Measurements from ENCODE around the gene REM2.

Gene REM2

DNA sequence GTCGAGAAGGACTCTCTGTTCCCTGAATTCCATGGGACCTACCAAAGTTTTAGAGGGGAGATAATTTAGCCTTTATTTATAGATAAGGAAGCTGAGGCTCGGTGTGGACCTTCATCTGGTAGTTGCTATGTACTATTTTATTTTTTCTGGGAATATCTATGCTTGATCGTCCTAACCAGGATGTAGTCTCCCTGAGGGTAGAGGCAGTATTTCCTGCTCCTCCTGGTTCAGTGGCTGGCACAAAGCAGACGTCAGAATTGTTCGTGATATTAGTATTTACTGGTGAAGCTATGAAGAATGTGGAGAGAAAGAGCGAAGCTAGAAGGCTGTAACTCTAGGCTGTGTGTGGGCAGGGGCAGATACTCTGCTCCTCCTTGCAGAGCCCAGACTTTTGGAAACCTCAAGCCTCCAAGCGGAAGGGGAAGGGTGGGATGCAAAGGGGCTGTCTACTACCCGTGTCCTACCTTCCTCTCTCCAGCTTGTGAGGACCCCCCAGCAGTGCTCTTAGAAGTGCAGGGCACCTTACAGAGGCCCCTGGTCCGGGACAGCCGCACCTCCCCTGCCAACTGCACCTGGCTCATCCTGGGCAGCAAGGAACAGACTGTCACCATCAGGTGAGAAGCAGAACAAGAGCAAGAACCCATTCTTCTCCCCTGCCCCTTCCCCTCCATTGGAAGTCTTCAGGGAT, 10.0 kb upstream of the REM2 start:
- FAIRE-seq, result no peak
- no peak for DNase-seq (ENCODE audit: low spot score)

DNA sequence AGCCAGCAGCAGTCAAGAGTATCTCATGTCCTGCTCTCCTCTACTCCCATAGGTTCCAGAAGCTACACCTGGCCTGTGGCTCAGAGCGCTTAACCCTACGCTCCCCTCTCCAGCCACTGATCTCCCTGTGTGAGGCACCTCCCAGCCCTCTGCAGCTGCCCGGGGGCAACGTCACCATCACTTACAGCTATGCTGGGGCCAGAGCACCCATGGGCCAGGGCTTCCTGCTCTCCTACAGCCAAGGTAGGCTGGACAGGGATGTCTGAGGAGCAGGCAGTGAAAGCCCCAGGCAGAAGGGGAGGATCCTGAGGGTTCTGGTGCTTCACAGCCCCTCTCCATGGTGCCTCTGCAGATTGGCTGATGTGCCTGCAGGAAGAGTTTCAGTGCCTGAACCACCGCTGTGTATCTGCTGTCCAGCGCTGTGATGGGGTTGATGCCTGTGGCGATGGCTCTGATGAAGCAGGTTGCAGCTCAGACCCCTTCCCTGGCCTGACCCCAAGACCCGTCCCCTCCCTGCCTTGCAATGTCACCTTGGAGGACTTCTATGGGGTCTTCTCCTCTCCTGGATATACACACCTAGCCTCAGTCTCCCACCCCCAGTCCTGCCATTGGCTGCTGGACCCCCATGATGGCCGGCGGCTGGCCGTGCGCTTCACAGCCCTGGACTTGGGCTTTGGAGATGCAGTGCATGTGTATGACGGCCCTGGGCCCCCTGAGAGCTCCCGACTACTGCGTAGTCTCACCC, 7.8 kb upstream of the REM2 start:
- DNase-seq (ENCODE audit: low spot score) (no peak), FAIRE-seq (no peak)

DNA sequence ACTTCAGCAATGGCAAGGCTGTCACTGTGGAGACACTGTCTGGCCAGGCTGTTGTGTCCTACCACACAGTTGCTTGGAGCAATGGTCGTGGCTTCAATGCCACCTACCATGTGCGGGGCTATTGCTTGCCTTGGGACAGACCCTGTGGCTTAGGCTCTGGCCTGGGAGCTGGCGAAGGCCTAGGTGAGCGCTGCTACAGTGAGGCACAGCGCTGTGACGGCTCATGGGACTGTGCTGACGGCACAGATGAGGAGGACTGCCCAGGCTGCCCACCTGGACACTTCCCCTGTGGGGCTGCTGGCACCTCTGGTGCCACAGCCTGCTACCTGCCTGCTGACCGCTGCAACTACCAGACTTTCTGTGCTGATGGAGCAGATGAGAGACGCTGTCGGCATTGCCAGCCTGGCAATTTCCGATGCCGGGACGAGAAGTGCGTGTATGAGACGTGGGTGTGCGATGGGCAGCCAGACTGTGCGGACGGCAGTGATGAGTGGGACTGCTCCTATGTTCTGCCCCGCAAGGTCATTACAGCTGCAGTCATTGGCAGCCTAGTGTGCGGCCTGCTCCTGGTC, 7.2 kb upstream of the REM2 start:
- no peak for DNase-seq (ENCODE audit: low spot score)
- no peak for FAIRE-seq

DNA sequence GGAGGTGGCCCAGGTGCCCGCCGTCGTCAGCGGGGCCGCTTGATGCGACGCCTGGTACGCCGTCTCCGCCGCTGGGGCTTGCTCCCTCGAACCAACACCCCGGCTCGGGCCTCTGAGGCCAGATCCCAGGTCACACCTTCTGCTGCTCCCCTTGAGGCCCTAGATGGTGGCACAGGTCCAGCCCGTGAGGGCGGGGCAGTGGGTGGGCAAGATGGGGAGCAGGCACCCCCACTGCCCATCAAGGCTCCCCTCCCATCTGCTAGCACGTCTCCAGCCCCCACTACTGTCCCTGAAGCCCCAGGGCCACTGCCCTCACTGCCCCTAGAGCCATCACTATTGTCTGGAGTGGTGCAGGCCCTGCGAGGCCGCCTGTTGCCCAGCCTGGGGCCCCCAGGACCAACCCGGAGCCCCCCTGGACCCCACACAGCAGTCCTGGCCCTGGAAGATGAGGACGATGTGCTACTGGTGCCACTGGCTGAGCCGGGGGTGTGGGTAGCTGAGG, 6.0 kb upstream of the REM2 start:
- FAIRE-seq (no peak), DNase-seq (ENCODE audit: low spot score) (no peak)

DNA sequence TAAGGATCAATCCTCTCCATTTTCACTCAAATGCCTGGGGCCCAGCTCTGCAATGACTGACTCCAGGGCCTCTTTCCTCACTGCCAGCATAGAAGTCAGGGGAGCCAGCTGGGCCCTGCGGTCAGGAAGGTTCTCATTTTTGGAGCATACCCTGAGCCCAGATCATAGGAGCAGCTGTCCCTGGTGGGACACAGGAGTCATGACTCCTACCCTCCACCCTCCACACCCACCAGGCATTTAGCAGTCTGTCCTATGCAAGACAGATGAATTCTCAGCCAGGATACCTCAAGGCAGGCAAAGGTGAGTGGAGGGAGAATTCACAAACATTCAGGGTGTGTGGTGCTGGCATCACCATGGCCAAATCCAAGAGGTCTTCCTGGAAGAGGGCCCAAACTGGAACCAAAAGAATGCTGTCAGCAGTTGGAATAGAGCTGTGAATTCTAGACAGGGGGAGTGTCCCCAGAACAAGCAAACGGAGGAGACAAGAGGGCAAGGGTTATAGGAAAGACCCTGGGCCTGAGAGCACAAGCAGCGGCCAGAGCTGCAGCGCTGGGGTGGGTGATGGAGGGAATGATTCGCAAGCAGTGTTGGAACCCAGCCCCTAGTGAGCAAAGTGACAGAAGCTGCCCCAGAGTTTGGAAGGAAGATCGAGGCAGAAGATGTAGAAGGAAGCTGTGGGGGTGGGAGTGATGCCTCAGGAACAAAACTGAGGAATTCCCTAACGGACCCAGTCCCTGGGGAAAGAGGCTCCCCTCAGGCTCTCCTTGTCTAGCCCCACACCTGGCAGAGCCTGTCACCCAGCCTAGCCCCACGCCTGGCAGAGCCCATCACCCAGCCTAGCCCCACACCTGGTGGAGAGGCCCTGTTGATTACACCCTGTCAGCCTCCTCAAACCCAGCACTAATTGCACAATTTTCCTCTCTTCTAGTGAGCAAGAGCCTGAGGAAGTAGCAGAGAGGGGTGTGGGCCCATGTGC, 4.5 kb upstream of the REM2 start:
- no peak for FAIRE-seq
- no peak for DNase-seq (ENCODE audit: low spot score)

DNA sequence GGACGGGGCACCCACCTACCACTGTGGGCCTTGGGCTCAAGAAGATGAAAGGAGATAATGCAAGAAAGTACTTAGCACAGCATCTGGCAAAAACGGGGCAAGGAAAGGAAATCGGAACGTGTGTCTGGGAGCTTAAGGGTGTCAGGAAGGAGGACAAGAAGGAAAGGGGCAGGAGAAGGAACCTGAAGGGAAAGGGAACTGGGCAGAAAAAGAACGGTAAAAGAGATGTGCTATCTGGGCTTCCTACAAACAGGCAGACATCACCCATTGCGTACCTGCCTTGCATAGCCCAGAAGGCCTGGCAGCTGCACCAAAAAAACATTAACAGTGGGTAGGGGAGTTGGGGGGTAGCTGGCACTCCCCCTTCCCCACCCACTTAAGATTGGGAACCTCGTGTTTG, 958 bp upstream of the REM2 start:
- DNase-seq (ENCODE audit: low spot score) (no peak), FAIRE-seq (no peak)

DNA sequence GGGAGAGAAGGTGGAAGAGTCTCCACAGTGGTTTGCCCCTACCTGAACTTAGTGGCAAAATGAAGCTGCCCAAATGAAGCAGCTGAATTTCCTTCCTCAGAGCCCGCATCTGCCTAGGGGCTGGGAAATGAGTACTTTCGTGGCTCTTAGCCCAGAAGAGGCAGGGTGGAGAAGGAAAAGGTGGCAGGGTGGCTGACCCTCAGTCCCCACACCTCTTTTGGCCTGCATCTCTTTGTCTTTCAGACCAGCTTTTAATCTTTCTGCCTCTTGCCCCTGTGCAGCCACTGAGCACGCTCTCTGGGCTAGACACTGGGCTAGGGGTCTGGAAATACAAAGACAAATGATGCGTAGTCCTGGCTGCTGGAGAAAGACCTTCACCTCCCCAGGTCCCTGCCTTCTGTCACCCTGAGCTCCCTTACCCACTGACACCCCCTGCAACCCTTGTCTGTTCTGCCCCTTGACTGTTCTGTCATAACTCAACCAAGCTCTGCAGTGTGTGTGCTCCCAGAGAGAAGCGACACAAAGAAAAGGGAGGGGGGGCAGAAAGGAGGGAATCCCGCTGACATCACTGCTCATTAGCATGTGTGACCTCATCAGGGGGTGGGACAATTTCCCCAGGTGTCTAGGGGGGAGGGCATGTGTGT, 371 bp upstream of the REM2 start:
- DNase-seq (ENCODE audit: low spot score) (peak; percentile 51), FAIRE-seq (no peak)

DNA sequence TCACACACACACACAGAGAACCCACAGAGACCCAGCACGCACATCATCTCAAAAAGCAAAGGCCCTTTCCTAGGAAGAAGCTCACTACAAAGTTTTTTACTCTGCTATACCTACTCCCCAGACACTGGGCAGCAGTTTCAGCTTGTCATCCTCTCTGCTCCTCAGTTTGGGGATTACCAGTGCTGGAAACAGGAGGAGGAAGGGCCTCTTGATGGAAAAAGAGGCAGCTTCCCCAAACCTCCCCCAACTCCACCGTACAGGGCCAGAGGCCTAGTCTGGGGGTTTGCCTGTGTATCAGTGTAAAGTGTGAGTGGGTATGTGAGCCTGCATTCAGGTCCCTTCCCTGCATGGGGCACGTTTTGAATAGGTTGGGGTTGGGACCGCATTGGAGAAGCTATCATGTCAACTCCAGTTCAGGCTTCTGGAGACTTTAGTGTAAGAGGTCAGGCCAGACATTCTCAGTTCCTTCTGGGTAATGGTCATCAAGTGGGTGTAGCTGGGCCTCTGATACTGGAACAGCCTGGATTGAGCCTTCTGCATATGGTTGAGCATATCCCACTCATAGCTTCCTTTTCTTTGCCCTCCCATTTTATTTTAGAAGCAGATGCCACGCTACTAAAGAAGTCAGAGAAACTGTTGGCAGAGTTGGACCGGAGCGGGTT, 1.2 kb downstream of the REM2 start:
- FAIRE-seq (no peak), DNase-seq (ENCODE audit: low spot score) (no peak)

DNA sequence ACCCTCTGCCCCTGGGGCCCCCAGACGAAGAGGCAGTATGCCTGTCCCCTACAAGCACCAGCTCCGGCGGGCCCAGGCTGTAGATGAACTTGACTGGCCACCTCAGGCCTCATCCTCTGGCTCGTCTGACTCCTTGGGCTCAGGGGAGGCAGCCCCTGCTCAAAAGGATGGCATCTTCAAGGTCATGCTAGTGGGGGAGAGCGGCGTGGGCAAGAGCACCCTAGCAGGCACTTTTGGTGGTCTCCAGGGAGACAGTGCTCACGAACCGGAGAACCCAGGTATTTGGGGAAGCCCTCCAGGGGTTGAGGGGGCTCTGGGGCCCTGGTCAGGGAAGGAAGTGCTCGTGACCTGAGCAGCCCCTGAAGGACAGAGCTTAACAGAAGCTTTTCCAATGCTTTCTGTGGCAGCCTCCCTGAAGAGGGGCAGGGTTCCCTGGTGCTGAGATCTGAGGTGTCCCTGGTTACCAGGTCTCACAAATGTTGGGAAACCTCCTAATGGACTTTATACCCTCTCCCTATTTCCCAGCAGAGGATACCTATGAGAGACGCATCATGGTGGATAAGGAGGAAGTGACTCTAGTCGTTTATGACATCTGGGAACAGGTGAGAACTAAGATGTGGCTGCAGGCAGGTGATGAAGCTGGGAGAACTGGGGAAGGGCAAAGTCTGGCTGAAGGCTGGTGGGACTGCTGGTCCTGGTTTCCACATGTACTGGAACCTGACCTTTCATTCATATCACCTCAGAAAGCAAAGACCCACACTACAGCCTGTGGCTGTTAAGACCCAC, 1.9 kb downstream of the REM2 start:
- DNase-seq (ENCODE audit: low spot score) (no peak), FAIRE-seq (no peak)

DNA sequence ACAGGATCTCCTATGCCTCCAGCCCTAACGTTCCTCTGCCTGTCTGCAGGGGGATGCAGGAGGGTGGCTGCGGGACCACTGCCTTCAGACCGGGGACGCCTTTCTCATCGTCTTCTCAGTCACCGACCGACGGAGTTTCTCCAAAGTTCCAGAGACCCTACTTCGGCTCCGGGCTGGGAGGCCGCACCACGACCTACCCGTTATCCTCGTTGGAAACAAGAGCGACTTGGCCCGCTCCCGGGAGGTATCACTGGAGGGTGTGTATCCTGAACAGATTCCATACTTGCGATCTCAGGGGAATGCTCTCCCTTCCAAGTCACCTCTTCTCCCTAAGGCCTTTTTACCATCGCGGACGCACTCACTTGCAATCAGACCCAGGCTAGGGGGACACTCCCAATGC, 3.0 kb downstream of the REM2 start:
- FAIRE-seq, result no peak
- no peak for DNase-seq (ENCODE audit: low spot score)

DNA sequence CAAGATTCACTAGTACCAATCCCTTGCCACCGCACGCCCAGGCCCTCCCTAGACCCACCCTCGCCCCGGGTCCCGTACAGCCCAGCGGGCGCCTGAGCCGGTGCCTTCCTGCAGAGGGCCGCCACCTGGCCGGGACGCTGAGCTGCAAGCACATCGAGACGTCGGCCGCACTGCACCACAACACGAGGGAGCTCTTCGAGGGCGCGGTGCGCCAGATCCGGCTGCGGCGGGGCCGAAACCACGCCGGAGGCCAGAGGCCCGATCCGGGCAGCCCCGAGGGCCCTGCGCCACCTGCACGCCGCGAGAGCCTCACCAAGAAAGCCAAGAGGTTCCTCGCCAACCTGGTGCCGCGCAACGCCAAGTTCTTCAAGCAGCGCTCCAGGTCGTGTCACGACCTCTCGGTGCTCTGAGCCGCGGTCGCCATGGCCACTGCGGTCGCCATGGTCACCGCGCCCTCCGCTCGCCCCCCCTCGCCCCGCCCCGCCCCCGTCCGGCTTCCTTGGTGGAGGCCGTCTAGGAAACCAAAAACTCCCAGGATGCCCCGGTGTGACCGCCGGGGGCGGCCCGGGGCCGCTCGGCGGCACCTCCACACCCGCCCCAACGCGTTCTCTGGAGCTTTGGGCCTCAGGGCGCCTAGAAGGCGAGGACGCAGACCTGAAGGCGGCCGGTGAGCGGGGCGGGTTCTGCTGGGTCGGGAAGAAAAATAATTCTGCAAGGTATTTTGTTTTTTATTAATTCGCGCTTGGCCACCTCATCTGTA, 3.7 kb downstream of the REM2 start:
- FAIRE-seq (no peak), DNase-seq (ENCODE audit: low spot score) (peak; percentile 91)

DNA sequence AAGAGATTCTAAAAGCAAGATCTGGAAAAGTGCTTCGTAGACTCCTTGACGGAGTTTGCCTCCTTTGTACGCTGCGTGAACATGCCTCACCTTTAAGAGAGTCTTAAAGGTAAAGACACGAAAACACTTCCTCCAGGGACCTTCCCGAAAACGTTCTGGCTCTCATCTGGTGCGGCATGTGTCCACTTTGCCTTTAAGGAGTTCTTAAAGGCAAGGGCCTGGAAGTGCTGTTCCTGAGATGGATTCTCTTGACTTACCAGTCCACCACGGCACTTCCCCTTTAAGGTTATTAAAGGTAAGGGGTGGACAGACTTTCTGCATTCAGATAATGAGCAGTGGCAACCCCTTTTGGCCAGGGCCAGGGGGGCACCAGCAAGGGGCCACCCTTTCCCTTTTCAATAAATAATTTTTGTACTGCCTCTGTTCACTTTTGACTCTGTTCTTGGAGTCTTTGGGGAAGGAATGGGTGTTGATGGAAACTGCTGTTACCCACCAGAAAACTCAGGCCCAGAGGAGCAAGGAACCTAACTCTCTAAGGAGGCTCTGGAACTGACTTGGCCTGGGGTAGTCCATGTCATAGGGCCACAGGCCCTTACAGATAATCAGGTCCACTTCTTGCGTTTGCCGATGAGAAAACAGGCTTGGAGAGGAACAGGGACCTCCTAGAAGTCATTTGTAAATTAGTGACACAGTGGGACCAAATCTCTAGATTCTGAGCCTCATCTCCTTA, 4.4 kb downstream of the REM2 start:
- no peak for FAIRE-seq

DNA sequence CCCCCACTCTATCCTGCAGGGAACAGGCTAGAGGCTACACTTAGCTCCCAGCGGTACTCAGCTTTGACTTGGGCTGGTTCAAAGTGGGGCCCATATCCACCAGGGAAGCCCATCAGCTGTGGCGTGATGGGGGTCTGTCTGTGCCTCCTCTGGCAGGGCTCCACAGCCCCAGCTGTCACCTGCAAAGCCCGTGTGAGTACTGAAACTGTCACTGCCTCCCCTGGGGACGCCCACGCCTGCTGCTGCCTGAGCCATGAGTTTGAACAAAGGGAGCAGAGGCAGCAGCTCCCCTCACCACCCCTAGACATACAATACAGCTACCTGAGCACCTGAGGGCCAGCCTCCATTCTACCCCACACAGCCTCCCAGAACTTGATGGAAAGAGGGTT, 5.0 kb downstream of the REM2 start:
- DNase-seq (ENCODE audit: low spot score) (no peak), FAIRE-seq (no peak)

More for the DNA sequence above, 4.4 kb downstream of the REM2 start:
- DNase-seq (ENCODE audit: low spot score), result peak; percentile 83

DNA sequence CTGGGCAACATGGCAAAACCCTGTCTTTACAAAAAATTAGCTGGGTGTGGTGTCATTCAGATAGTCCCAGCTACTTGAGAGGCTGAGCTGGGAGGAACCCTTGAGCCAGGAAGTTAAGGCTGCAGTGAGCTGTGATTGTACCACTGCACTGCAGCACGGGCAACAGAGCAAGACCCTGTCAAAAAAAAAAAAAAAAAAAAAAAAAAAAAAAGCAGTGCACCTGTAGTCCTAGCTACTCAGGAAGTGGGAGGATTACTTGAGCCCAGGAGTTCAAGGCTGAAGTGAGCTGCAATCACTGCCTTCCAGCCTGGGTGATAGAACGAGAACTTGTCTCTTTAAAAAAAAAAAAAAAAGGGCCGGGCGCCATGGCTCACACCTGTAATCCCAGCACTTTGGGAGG, 5.6 kb downstream of the REM2 start:
- no peak for DNase-seq (ENCODE audit: low spot score)
- no peak for FAIRE-seq

DNA sequence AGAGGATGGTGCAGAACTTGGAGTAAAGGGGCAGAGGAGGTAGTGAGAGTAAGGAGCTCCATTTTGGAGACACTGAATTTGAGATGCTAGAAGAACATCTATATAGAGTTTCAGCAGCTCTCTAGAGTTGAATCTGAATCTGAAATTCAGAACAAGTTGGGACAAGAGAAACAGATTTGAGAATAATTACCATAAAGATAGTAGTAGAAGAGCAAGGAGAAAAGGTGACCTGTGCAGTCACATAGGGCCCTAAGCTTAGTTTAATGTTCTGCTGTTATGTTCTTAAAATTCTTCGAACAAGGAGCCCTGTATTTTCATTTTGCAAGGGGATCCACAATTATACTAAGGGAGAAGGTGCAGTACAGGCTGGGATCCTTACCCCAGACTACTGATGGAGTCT, 7.4 kb downstream of the REM2 start:
- DNase-seq (ENCODE audit: low spot score) (no peak), FAIRE-seq (no peak)

DNA sequence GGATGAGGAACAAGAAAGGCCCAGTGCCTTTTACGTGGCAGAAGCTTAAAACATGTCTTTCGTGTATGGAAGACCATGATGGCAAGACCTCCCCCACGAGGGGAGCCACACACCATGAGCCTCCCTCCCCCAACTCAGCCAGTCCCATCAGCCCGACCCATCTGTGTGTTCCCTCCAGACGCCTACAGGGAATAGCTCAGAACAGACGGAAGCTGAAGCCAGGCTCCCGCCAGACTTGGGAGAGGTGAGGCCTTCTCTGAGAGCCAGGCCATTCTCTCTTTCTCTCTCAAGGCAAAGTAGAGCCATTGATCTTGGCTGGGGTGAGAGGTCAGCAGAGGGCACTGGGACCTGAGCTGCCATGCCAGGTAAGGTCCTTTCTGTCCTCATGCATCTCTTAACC, 9.5 kb downstream of the REM2 start:
- no peak for FAIRE-seq

DNA sequence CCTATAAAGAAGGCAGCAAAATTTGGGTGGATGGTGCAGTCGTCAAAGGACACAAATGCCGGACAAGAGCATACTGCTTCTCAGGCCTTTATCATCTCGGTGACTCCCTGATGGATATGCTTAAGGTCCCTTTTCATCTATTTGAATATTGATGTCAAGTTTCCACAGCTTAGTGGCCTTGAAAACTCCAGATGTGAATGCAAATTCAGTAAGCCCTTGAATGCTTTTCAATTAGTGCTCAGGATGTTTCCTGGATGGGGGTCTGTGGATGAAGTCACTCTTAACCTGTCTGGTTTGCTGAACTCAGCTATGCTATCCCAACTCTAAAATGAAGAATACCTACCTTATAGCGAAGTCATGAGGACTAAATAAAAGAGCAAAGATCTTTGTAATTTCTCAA, 10.7 kb downstream of the REM2 start:
- FAIRE-seq (no peak), DNase-seq (ENCODE audit: low spot score) (no peak)

More for the DNA sequence above, 9.5 kb downstream of the REM2 start:
- no peak for DNase-seq (ENCODE audit: low spot score)

DNA sequence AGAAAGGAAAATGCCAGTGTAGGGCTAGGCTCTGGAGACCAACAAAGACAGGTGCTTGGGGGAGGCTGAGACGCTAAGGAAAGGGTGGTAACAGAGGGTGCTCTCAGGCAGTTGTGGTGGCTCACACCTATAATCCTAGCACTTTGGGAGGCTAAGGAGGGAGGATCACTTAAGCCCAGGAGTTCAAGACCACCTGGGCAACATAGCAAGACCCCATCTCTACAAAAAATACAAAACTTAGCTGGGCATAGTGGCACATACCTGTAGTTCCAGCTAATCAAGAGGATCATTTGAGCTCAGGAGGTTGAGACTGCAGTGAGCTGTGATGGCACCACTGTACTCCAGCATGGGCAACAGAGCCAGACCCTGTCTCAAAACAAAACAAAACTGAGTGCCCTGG, 12.4 kb downstream of the REM2 start:
- DNase-seq (ENCODE audit: low spot score) (no peak), FAIRE-seq (no peak)

All from urothelium cell line (cell line).